EH (cell line): ENCODE results near the gene BANP.
"Not testable (repeated sequence)": the region's sequence is repeated elsewhere in the genome, so short reads cannot be mapped to it uniquely, and the experiment has no call there.

Experiments
- DNase-seq: peaks from one replicate; pipeline ENCODE4 v3.0.0-alpha.2; 2015; ENCODE audit warnings: low read depth

BANP gene

DNA sequence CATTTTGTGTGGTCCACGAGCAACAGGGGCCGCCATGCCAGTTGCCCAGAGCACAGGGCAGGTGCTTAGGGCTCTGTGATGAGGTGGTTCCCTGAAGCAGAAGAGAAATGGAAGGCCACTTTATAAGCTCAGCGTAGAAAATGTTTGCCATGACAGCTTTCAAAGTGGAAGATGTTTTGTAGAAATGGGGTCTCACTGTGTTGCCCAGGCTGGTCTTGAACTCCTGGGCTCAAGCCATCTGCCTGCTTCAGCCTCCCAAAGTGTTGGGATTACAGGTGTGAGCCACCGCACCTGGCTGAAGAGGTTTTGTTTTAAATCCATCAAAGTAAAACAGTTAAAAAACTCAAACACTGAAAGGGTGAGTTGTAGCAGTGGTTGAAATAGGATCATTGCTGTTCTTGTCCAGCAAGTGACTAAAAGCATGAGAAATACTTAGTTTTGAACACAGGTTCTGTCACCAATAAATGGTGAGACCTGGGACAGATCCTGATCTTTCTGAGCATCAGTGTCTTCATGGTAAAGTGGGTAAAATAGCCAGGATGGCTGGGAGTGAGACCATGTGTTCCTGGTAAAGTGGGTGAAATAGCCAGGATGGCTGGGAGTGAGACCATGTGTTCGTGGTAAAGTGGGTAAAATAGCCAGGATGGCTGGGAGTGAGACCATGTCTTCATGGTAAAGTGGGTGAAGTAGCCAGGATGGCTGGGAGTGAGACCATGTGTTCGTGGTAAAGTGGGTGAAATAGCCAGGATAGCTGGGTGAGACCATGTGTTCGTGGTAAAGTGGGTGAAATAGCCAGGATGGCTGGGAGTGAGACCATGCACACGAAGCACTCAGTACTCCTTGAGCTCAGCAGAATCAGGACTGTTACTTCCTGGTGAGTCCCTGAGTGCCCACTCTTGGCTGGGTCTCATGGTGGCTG is 46.0 kb downstream of the BANP start:
- no peak for DNase-seq

DNA sequence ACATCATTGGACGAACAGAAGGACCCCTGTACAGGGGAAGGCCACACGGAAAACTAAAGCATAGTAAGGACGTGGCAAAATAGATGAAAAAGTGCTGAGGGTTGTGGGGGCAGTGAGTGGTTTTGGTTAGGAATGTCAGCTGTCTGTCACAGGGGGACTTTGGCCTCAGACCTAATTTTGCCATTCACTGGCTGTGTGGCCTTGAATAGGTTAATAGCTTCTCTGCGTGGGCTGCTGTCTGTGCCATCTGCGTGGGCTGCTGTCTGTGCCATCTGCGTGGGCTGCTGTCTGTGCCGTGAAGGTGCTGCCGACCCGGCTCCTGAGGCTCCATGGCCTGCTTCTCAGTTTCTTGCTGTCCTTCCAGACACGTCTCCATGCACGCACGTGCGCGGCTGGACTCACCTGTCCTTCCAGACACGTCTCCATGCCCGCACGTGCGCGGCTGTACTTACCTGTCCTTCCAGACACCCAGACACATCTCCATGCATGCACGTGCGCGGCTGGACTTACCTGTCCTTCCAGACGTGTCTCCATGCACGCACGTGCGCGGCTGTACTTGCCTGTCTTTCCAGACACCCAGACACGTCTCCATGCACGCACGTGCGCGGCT is 47.1 kb downstream of the BANP start:
- not testable (repeated sequence) for DNase-seq

GRCh38 chr16:87998992-87999391 is 47.8 kb downstream of the BANP start:
- DNase-seq: not testable (repeated sequence)

DNA sequence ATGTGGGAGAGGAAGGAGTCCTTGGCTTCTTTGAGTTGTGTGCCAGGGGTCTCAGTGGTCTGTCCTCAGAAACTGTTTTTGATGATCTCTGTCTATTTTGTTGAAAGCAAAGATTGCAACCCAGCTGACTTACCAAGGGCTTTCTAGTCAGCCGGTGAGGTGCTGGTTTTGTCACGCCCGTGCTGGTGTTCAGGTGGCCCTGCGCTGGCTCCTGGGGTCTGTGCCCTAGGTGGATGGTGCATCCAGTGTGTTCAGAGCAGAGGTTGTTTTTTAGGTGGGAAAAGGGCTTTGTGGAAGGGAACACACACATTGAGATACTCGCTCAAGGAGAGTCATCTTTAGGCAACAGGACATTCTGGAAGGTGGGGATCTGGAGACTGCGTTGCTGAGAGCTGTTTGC is 51.0 kb downstream of the BANP start:
- no peak for DNase-seq

- no peak for DNase-seq
These were observed 51.5 kb downstream of the BANP start for GRCh38 chr16:88002749-88003148.

DNA sequence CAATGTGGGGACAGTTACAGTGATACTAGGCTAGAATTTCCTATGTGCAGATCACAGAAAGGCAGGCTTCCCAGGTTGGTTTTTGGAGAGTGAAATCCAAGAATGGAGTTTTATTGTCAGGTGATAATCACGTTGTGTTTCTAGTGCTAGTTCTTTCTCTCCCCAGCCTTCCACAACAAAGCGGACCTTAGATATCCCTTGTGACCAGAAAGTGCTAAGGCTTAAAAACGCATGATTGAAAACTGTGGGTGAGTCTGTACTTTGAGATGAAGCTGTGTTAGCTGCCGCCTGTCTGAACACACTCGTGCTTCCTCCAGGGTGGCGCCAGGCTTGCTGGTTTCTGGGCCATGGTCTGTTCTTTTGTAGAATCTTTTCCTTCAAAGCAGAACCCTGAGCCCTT is 52.1 kb downstream of the BANP start:
- no peak for DNase-seq

DNA sequence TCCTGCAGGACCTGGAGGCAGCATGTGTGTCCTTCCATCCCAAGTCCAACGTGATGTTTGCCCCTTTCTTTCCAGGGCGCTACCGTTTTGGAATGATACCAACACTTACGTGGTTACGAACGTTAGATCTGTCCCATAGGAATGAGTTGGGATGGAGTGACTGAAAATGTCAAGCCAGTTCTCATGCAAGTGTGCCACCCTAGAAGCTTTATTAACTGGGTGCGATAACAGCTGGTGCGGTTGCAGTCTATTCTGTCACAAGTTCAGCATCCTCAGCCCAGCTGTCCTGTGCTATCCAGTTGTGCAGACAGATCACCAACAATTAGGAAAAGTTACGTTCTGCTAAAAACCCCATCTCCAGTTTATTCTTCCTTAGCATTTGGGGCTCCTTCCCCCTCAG is 52.5 kb downstream of the BANP start:
- no peak for DNase-seq

GRCh38 chr16:88004391-88004790 is 53.2 kb downstream of the BANP start:
- no peak for DNase-seq

DNA sequence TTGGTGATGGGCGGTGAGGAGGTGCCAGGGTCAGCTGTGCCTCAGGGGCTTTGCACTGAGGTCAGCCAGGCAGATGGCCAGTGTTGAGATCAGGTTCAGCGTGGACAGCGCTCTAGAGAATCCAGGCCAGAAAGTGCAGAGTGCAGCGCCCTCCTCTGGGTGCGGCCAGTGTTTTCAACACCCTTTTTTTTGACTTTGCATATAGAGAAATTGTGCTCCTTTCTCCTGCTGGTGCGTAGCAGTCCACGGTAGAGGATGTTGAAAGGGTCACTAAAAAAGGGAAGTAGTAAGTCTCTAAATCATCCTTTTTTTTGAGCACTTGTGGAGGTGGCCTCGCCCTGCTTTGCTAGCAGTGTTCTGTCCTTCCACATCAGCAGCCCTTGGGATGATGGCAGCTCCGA is 53.9 kb downstream of the BANP start:
- no peak for DNase-seq

- DNase-seq: no peak
These were observed 54.7 kb downstream of the BANP start for GRCh38 chr16:88005968-88006367.

DNA sequence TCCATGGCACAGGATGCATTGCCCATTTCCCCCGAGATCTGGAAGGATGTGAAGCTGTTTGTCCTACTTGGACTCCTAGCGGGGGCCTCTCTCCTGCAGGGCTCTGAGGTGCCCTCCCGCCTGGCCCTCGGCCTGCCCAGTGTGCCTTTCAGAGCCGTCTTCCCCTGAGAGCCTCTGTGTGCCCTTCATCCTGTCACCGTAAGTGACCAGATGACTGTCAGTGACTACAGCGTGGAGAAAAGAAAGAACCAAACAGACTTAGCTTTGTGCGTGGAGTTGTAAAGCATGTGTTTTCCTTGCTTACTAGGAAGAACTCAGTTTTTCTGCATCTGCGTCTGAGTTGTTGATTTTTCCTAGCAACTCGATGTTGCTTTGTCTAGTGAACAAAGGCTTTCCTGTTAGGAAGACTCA is 56.1 kb downstream of the BANP start:
- DNase-seq: no peak

DNA sequence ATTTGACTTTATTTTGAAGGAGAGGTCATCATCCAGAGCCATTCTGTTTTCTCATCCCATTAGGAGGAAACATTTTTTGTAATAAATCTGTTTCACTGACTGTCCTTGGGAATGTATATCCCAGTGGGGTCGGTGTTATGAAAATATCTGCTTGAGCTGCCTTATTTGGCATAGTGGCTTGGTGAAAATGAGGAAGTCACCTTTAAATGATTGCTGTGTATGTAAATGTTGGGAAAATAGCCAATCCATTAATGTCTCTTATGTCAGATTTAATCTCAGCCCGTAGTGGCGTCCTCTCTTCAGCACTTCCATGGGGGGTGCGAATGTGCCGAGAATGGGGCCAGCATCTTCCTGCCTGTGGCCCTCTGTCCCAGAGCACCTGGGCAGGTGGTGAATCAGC is 57.6 kb downstream of the BANP start:
- no peak for DNase-seq

DNA sequence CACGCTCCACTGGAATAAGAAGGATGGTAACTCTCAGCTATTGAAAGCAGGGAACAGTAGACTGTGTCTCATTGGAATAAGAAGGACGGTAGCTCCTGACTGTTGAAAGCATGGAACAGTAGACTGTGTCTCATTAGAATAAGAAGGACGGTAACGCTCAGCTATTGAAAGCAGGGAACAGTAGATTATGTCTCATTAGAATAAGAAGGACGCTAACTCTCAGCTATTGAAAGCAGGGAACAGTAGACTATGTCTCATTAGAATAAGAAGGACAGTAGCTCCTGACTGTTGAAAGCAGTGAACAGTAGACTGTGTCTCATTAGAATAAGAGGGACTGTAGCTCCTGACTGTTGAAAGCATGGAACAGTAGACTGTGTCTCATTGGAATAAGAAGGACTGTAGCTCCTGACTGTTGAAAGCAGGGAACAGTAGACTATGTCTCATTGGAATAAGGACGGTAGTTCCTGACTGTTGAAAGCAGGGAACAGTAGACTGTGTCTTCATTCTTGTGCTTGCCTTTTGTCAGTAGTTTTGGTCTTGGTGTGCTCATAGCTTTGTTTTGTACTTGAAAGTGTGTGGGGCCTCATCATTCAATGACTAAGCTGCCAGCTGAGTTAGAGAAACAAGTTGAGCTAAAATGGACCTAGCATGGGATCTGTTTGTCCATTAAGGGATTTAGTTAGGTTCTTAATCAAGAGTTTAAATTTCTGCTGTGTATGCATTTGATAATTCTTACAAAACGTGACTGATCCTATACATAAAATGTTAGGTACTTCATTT is 58.5 kb downstream of the BANP start:
- no peak for DNase-seq

- no peak for DNase-seq
These were observed 59.2 kb downstream of the BANP start for GRCh38 chr16:88010343-88010967.

DNA sequence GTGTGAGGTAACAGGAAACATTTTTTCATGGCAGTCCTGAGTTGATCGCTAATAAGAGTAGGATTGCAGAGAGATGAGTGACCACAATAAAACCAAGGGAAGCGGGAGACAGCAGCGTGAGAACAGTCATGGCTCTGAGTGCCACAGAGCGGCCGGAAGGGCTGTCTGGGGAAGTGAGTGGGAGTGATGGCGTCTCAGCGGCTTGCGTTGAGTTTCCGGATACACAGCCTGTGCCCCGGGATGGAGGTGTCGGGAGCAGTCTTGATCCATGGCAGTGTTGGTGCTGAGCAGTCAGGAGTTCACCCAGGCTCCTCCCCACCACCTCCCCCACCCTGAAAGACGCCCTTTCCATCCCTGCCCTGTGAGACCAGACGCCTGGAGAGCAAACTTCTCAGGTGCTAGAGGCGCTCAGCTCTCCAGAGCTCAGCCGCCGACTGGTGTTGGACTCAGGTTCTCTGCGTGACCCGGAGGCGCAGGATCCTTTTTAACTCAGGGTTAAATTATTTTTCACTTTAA is 59.8 kb downstream of the BANP start:
- DNase-seq: no peak

GRCh38 chr16:88012360-88012759 is 61.1 kb downstream of the BANP start:
- no peak for DNase-seq

DNA sequence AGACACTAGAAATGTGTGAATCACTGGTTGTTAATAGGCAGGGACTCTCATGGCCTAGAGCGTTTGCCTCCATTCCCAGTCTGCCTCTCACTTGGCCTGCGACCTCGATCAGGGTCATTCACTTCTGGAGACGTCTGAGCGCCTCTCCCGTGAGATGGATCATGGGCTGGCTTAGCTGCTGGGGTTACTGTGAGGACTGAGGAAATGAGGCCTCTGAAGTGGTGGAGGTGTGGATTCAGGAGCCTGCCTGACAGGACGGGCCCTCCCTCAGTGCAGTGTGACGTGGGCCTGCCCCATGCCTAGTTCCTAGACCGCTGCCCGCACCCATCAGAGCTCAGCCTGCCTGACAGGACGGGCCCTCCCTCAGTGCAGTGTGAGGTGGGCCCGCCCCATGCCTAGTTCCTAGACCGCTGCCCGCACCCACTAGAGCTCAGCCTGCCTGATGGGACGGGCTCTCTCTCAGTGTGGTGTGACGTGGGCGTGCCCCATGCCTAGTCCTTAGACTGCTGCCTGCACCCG is 61.9 kb downstream of the BANP start:
- DNase-seq: peak; percentile 48

DNA sequence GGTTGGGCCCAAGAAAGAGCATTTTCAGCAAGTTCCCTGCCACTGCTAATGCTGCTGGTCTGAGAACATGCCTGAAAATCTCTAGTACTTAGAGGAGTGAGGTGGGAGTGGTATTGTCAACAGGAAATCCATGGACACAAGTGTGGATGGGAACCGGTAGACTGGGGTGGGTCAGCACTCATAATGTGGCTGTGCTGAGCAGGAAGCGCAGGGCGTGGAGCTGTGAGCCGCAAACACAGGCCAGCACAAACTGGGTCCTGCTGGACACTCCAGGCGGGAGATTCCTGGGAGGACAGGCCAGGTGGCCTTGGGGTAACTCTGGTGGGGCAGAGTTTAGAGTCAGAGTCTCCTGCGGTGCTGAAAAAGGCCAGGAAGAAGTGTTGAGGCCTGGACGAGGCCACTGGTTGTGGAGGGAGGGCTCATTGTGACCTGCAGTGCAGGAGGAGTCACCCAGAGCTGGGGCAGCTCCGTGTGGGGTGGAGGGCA is 62.6 kb downstream of the BANP start:
- no peak for DNase-seq

- DNase-seq: peak; percentile 83
These were observed 63.1 kb downstream of the BANP start for GRCh38 chr16:88014252-88014781.

DNA sequence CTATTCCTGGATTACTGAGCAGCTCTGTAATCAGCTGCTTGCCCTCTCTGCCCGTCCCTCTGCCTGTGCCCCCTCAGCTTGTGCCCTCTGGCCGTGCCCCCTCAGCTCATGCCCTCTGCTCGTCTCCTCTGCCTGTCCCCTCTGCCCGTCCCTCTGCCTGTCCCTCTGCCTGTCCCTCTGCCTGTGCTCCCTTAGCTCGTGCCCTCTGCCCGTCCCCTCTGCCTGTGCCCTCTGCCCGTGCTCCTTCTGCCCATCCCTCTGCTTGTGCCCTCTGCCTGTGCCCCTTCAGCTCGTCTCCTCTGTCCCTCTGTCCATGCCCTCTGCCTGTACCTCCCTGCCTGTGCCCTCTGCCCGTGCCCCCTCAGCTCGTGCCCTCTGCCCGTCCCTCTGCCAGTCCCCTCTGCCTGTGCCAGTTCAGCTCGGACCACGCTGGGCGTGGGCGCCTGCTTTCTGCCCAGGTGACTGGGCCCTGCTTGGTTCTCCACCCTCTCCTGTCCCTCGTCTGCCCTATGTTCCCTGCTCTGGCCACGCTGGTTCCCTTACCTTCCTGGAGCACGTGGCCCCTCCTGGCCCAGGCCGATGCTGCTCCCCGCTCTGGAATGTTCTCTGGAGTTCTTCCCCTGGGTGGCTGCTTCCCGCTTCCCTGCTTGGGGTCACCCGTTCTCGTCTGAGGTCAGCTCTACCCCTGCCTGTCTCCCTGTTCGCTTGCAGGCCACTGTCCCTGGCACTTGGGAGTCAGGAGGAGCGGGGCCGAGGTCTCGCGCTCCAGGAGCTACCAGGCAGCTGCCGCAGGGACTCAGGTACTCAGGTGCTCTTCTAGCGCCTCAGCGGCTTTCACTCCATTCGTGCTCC is 63.9 kb downstream of the BANP start:
- DNase-seq: no peak

DNA sequence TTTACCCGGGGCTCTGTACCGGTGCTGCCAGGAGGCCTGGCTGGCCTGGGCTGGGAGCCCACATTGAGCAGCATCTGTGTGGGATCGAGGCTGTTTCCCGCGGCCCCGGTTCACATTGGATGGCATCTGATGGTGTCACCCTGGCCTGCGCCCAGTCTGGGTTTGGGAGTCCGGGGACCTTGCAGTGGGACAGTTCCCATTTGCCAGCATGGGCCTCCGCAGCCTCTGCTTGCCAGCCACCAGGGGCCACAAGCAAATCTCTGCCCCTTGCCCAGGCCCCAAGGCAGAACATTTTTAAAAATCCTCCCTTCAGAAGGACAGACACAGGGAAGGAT is 64.5 kb downstream of the BANP start:
- DNase-seq: no peak
